Osteocyte (in vitro differentiated cells): ENCODE data around the gene FAM110A. TPM values are rescaled to one million over a fixed set of nuclear protein-coding genes. Genes with fewer than 3 reads are reported as not detected.

Experiments
- DNase-seq: peaks from one replicate; pipeline ENCODE4 v3.0.0; 2021; ENCODE audit warnings: mixed read lengths; ENCODE audit not compliant: unreplicated experiment; ENCODE audit errors: extremely low spot score
- H3K27ac Mint-ChIP-seq: one replicate; pipeline ENCODE4 v1.8.0; 2021; ENCODE audit warnings: mild to moderate bottlenecking, mixed read lengths; ENCODE audit not compliant: unreplicated experiment
- H3K27me3 Mint-ChIP-seq: one replicate; pipeline ENCODE4 v1.8.0; 2021; ENCODE audit warnings: mixed read lengths; ENCODE audit not compliant: unreplicated experiment
- H3K36me3 Mint-ChIP-seq: one replicate; pipeline ENCODE4 v1.8.0; 2021; ENCODE audit warnings: mixed read lengths; ENCODE audit not compliant: unreplicated experiment
- H3K4me1 Mint-ChIP-seq: one replicate; pipeline ENCODE4 v1.8.0; 2021; ENCODE audit warnings: mixed read lengths; ENCODE audit not compliant: unreplicated experiment
- H3K4me3 Mint-ChIP-seq: one replicate; pipeline ENCODE4 v1.8.0; 2021; ENCODE audit warnings: mild to moderate bottlenecking, moderate library complexity, mixed read lengths; ENCODE audit not compliant: unreplicated experiment
- H3K9me3 Mint-ChIP-seq: one replicate; pipeline ENCODE4 v1.8.0; 2021; ENCODE audit warnings: mixed read lengths; ENCODE audit not compliant: unreplicated experiment
- CTCF ChIP-seq: fragments of 200-600 bp; sonication (generic); IDR thresholded peaks from 2 replicates; pipeline ENCODE4 v1.5.0; 2021; ENCODE audit warnings: antibody characterized with exemption, mild to moderate bottlenecking, moderate library complexity
- total RNA-seq: library from RNA; stranded (reverse); gene quantifications from 2 replicates; pipeline ENCODE4 v1.2.1, GENCODE V29; 2021

The FAM110A gene
- total RNA-seq, 1 donor from 2014 or later: 2.7 TPM

- H3K27me3 Mint-ChIP-seq: no peaks in the 10 kb centered on the region
- TF ChIP-seq CTCF: no peak
- H3K4me1 Mint-ChIP-seq: peaks cover 21% of the 10 kb centered on the region
- H3K36me3 Mint-ChIP-seq: no peaks in the 10 kb centered on the region
- no peak overlapping the region for H3K4me3 Mint-ChIP-seq
- H3K9me3 Mint-ChIP-seq: peaks cover 3% of the 10 kb centered on the region
- no peak for DNase-seq
- no peak overlapping the region for H3K27ac Mint-ChIP-seq
Measured at GRCh38 chr20:839626-840025, 6.1 kb downstream of the FAM110A start.

- Mint-ChIP-seq H3K27me3 (no peaks in the 10 kb centered on the region), H3K4me3 (peak overlapping the region; percentile 14), H3K36me3 (no peaks in the 10 kb centered on the region), H3K4me1 (peaks cover 16% of the 10 kb centered on the region), H3K27ac (no peak overlapping the region), H3K9me3 (peaks cover 3% of the 10 kb centered on the region)
- no peak for TF ChIP-seq CTCF
- no peak for DNase-seq
Measured at GRCh38 chr20:840503-840857, 7.0 kb downstream of the FAM110A start.

GRCh38 chr20:840858-841567, 7.5 kb downstream of the FAM110A start:
- Mint-ChIP-seq H3K27ac (no peak overlapping the region), H3K4me1 (peaks cover 14% of the 10 kb centered on the region), H3K4me3 (peak overlapping the region; percentile 14), H3K27me3 (no peaks in the 10 kb centered on the region), H3K9me3 (peaks cover 3% of the 10 kb centered on the region), H3K36me3 (no peaks in the 10 kb centered on the region)
- TF ChIP-seq CTCF: no peak
- no peak for DNase-seq

DNA sequence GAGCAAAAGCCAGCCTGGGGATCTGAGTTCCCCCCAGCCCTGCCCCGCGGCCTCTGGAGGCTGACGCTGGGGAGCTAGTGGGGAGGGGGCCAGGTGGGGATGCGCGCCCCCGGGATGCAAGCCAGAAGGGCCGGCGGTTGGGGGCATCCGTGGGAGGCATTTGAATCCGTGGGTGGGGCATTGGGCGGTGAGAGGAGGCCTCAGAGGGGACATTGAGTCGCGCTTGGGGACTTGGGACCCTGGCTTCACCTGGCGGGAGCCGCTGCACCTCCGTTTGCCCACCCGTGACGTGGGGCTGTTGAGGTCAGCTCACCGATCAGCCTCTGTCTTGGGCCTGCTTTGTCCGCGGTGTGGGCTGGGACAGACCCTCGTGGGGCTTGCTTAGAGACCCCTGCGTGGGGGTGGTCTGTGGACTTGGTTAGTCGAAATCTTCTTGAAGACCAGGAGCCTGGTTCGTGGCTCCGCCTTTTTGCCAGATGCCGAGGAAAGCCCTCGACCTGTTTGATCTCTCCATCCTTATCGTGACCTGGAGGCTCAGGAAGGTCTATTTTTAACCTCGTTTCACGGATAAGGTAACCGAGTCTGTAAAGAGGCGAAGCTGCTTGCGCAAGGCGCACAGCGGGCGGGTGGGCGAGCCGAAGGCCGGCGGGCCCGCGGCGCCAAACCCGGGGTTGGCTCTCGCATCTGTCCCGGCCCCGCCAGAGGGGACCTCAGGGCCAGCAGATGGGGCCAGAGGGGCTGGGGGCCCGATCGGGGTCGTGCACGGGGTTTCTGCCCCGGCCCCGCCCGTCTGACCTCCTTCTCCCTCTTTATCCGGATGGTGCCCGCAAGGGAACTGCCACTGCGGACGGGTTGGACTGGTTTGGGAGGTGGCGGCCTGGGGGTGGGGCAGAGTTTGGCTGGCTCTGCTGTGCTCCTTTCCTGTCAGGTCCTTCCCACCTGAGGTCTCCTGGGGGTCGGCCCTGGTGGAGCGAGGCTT, 8.3 kb downstream of the FAM110A start:
- peaks cover 9% of the 10 kb centered on the region for H3K4me1 Mint-ChIP-seq
- peaks cover 3% of the 10 kb centered on the region for H3K9me3 Mint-ChIP-seq
- no peaks in the 10 kb centered on the region for H3K27me3 Mint-ChIP-seq
- no peak for DNase-seq
- H3K36me3 Mint-ChIP-seq: no peaks in the 10 kb centered on the region
- H3K4me3 Mint-ChIP-seq: no peak overlapping the region
- H3K27ac Mint-ChIP-seq: no peak overlapping the region
- no peak for TF ChIP-seq CTCF

DNA sequence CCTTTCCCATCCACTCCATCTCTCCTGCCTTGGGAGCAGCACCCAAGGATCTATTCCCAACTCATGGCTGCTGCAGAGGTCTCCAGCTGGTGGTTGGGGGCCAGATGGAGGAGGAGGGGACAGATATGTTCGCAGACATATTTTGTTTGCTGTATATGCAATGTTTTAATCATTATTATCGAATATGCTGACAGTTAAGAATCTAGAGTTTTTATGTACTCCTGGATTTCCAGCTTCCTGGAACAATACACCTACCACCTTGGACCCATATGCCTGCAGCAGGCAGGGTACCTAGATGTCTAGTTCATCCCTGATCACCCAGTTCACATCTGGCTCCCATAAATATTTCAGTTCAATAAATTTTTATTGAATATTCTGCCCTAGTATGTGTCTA, 9.0 kb downstream of the FAM110A start:
- Mint-ChIP-seq H3K36me3 (no peaks in the 10 kb centered on the region), H3K27ac (no peak overlapping the region), H3K27me3 (no peaks in the 10 kb centered on the region), H3K9me3 (peaks cover 2% of the 10 kb centered on the region), H3K4me1 (peaks cover 9% of the 10 kb centered on the region), H3K4me3 (no peak overlapping the region)
- DNase-seq: no peak
- no peak for TF ChIP-seq CTCF
